Loucy (cell line): ENCODE results near the gene THAP10.

ENCODE experiments used
- CTCF ChIP-seq: fragments of 200-600 bp; sonication (generic); conservative IDR thresholded peaks from 2 replicates; pipeline ENCODE4 v1.5.1; 2014; ENCODE audit warnings: mild to moderate bottlenecking, antibody characterized with exemption, low read length
- EZH2phosphoT487 ChIP-seq: fragments of 200-600 bp; IDR thresholded peaks from 2 replicates; pipeline ENCODE4 v1.6.1; 2018; ENCODE audit warnings: antibody characterized with exemption, mild to moderate bottlenecking, moderate library complexity, borderline replicate concordance

GRCh38 chr15:70879401-70879800 is 12.8 kb downstream of the THAP10 start:
- TF ChIP-seq CTCF, result no peak
- TF ChIP-seq EZH2phosphoT487, result no peak
